ENCODE results near the gene TMEM132E.

DNA sequence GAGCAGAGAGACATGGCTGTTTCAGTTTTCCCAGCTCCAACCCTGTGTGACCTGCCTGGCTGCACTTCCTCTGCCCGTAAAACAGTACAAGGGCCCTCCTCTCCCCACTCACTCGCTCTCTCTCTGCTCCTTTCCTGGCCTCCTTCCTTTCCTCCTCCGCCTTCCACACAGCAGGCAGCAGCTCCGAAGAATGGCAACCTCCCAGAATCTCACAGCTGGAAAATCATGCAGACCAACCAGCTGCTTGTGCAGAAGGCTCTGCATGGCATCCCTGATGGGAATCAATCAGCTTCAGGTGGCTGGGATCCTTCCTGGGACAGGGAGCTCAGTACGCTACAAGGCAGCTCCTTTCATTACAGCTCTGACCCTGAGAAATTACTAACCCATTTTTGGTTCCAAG lies 27.4 kb downstream of the TMEM132E start:
- TF ChIP-seq, protein P1, sequence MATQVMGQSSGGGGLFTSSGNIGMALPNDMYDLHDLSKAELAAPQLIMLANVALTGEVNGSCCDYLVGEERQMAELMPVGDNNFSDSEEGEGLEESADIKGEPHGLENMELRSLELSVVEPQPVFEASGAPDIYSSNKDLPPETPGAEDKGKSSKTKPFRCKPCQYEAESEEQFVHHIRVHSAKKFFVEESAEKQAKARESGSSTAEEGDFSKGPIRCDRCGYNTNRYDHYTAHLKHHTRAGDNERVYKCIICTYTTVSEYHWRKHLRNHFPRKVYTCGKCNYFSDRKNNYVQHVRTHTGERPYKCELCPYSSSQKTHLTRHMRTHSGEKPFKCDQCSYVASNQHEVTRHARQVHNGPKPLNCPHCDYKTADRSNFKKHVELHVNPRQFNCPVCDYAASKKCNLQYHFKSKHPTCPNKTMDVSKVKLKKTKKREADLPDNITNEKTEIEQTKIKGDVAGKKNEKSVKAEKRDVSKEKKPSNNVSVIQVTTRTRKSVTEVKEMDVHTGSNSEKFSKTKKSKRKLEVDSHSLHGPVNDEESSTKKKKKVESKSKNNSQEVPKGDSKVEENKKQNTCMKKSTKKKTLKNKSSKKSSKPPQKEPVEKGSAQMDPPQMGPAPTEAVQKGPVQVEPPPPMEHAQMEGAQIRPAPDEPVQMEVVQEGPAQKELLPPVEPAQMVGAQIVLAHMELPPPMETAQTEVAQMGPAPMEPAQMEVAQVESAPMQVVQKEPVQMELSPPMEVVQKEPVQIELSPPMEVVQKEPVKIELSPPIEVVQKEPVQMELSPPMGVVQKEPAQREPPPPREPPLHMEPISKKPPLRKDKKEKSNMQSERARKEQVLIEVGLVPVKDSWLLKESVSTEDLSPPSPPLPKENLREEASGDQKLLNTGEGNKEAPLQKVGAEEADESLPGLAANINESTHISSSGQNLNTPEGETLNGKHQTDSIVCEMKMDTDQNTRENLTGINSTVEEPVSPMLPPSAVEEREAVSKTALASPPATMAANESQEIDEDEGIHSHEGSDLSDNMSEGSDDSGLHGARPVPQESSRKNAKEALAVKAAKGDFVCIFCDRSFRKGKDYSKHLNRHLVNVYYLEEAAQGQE (IDR thresholded peaks at IDR 0.05; ENCODE audit: insufficient replicate concordance, low read depth): no peak
- TF ChIP-seq, protein P2, sequence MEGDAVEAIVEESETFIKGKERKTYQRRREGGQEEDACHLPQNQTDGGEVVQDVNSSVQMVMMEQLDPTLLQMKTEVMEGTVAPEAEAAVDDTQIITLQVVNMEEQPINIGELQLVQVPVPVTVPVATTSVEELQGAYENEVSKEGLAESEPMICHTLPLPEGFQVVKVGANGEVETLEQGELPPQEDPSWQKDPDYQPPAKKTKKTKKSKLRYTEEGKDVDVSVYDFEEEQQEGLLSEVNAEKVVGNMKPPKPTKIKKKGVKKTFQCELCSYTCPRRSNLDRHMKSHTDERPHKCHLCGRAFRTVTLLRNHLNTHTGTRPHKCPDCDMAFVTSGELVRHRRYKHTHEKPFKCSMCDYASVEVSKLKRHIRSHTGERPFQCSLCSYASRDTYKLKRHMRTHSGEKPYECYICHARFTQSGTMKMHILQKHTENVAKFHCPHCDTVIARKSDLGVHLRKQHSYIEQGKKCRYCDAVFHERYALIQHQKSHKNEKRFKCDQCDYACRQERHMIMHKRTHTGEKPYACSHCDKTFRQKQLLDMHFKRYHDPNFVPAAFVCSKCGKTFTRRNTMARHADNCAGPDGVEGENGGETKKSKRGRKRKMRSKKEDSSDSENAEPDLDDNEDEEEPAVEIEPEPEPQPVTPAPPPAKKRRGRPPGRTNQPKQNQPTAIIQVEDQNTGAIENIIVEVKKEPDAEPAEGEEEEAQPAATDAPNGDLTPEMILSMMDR (IDR thresholded peaks at IDR 0.05; ENCODE audit: insufficient read depth, low read length): no peak
- no peak for TF ChIP-seq POLR2AphosphoS5 (IDR thresholded peaks at IDR 0.05; ENCODE audit: low read depth)

Measured in HL-60 (cell line).